Muscle of back (tissue), 11 donors: ENCODE results near the gene ABLIM2. TPM values are rescaled to one million over a fixed set of nuclear protein-coding genes. Genes with fewer than 3 reads are reported as not detected.
A peak's percentile ranks its signal among the peaks of the same experiment; 100 is the strongest.

ENCODE experiments used
- DNase-seq, 3 donors: peaks; one replicate each; pipeline versions ENCODE4 v3.0.0 to v3.0.0-alpha.2; 2013
- polyA plus RNA-seq, 10 donors: library from polyadenylated mRNA; unstranded; fragments of 120-200 nt; gene quantifications; one replicate each; pipeline ENCODE4 v1.2.1, GENCODE V29; 2013; ENCODE audit not compliant: insufficient read length in 10 of 10

ABLIM2 gene
- polyA plus RNA-seq, 10 donors, result 2.5 to 20.6 (median 10.3) TPM

DNA sequence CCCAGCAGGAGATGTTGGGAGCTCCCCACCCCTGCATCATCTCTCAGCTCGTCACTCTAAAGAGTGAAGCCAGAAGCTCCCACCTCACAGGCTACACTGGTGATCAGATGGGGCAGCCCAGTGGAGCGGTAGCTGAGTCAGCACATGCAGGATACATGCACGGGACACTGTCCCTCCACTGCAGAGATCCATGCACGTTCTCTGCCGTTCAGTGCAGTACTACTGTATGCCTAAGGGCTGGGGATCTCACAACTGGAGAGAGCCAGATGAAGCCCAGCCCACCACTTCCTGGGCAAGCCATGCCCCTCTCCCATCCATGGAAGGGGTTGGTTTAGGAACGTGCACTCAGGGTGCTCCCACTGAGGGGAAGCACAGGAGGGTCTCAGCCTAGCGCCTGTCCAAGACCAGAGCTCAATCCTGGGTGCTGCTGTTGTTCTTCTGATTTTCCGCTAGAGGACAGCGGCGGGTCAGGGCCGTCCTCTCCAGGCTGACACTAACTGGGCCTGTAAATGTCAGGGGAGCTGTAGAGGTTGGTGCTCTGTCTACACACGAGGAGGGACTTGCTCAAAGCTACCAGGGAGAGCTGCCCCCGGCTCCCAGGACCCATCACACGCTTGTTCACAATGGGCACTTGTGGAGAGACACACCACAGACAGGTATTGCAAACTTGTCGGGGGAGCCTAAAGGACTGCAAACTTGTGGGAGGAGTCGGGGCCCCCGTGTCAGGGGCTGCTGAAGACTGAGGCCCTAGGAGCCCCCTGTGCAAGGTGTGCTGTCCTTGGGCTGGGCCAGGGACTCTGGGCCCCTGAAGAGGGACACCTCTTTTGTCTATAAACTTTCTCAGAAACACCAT is 18.2 kb upstream of the ABLIM2 start:
- DNase-seq, result peak in 1 of 3 donors; percentile 69

DNA sequence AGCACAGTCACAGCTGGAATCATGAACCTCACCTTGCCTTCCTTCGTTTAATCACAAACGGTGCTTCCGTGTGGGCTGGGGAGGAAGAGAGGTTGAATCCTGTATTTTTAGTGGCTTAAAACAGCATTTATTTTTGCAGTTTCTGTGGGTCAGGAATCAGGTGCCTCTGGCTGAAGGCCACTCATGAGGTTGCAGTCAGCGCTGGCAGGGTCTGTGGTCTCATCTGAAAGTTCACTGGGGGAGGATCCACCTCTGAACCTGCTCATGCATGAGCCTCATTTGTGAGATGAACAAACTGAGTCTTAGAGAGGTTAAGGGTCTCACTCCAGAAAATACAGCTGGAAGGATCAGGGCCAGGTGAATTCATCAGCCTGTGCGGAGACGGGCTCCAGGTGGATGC is 17.1 kb upstream of the ABLIM2 start:
- no peak for DNase-seq

DNA sequence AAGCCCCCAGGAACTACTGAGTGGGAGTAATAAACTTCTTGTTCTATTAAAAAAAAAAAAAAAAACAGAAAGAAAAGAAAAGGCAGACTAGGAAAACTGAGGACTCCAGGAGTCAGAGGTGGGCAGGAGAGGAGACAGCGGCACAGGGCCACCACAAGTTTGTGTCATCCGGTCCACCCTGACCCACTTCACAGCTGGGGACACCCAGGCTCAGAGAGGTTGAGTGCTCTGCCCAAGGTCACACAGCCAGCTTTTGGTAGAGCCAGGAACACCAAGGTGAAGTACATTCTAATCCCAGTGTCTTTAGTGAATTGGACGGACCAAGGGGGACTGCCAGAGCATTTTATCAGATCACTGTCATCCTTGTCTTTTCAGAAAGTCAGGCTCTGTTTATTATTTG is 16.4 kb upstream of the ABLIM2 start:
- no peak for DNase-seq

DNA sequence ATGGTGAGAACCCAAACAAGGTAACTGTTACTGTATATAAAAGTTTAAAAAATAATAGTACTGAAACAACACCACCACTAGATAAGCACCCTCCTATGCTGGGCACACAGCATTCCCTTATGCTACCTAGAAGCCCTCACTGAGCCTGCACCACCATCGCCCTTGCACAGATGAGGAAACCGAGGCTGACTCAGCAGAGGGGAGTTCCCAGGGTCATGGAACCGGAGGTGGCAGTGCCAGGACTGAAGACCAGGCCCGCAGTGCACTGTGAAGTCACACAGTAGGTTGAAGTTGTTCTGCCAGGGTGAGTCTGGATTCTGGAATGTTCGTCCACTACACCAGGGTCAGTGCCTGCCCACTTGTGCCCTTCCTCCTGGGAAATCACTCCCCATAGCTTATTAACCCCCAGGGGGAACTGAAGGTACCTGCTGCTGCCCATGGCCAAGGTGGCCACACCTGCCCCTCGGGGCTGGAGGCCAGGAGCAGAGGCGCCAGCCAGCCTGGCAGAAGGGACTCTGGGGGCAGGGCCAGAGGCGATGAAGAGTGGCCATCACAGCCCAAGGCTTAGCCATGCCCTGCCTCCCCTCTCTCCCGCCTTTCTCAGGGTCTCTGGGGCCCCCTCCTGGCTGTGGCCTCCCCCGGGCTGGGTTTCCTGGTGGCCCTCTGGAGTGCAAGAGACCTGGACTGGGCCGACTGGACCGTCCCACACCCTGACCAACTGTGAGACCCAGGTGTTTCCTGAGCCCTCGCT is 15.1 kb upstream of the ABLIM2 start:
- no peak for DNase-seq

DNA sequence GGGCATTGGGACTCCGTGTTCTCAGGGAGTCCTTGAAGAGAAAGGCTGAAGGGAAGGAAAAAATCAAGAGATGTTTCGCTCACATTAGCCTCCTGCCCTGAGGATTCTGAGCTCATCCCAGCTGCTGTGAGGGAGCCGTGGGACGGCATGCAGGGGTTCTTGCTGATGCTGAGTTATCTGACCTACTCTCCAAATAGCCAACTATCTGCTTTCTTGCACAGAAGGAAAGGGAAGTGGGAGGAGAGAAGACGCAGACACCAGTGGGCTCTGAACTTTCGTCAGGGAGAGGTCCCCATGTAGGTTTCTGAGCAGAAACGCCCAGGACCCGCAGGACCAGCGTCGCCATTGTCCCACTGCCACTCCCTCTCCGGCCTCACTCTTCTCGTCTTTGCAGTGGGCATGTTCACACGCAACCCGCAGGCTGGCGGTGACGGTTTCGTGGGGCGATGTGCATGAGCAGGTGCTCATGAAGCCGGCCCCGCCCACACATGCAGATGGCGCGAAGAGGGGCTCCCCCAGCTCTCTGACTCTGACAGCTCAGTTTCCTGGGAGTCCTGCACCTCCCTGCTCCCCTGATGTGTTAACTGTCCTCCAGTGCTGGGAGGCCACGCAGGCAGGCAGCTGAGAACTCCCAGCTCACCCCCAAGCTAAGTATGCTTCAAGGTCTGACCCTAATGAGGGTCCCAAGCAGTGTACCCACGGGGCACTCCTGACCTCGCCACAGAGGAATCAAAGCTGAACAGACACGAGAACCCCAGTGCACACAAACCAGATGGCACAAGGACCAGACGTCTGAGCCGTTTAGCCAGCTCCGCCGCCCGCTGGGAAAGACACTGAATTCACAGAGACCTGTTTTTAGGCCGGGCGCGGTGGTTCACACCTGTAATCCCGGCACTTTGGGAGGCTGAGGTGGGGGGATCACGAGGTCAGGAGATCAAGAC is 13.6 kb upstream of the ABLIM2 start:
- DNase-seq, result no peak

DNA sequence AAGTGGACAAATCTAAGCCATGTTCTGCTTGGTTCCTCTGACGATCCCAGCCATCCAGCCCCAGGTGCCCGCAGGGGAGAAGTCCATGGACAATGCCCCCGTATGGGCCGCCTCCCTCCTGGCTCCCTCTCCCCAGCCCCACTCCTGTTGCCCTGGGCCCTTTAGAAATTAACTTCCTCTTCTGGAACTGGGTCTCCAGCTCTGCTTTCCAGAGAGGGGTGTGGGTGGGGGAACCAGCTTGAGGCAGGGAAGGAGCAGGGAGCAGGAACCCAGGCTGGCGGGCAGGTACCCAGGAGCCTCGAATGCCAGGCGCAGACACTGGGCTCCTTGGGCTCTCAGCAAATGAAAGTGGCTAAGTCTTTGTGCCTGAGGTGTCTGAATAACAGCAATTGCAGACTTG is 12.7 kb upstream of the ABLIM2 start:
- DNase-seq, result no peak

DNA sequence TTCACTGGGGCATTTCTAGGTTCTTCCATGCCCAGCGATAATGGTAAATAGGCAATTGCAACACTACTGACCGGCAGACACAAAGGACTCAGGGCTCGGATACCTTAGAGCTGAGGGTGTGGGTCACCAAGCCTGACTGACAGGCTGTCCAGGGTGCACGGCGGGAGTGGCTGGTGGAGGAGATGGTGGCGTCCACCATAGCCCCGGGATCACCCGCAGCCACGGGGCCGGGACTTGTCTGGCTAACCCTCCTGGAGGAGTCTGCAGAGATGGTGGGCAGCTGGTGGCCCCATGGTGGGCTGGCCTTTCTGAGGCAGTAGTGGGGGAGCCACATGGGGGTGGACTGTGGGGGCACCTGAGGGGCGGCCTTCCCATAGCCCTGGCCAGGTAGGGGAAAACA is 11.7 kb upstream of the ABLIM2 start:
- DNase-seq, result no peak

DNA sequence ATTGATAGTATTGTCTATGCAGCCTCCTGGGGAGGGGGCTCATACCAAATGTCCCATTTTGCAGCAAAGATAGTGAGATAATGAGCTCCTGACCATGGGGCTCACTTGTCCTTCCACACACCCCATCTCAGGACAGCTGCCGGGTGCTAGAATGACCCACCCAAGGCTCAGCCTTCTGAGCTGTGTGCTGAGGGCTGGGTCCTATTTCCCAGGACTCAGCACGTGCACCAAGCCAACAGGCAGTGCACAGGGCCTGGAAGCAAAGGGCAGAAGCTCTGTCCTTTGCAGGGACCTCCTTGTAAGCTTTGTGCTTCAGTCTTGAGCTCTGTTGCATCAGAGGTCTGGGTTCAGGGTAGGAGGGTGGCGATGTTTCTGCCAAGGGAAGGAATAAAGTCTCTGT is 11.2 kb upstream of the ABLIM2 start:
- DNase-seq, result no peak

DNA sequence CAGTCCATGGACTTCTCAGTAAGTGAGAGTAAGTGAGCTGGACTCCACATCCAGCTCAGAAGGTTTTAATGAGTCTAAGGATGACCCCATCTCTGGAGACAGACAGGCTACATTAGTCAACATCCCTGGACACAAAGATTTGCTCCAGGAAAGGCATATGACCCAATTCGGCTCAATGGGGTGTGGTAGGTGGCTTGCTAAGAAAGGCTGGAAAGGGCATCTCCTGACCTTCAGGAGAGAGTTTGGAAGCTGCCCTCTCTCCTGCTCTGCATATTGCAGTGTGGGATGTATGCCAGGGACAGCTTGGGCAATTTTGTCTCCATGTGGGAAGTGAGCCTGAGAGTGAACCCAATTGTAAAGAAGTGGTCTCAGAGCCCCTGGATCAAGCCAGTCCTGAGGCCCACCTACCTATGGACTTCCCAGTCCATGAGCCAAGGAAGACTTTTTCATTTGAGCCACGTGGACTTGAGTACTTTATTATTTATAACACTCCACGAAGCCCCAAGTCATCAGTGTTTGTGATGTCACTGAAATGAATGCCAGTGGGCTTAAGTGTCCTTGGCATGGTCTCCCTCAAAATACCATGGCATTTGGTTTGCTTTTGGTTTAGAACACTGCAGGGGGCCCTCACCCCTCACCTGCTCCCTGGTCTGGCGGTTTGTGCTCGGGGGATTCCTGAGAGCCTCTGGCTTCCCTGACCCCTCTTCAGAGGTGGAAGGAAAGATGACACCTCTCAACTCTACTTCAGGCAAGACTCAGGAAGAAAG is 10.4 kb upstream of the ABLIM2 start:
- DNase-seq, result no peak

DNA sequence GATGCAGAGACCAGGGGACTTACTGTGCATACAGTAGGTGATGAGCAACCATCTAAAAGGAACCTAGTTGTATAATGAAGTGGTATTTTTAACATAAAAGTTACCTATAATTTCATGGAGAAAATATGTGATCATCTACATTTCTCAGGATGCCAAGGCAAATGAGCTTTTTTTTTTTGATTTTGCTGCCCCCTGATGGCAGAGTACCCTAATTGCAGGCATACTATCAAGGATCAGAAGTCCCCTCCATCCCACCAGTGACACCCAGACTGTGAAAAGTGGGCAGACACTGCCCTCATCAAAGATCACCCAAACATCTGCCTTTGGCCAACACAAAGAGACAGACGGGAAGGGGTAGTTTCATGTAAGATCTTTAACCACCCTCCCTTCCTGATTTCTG is 9.6 kb upstream of the ABLIM2 start:
- no peak for DNase-seq

DNA sequence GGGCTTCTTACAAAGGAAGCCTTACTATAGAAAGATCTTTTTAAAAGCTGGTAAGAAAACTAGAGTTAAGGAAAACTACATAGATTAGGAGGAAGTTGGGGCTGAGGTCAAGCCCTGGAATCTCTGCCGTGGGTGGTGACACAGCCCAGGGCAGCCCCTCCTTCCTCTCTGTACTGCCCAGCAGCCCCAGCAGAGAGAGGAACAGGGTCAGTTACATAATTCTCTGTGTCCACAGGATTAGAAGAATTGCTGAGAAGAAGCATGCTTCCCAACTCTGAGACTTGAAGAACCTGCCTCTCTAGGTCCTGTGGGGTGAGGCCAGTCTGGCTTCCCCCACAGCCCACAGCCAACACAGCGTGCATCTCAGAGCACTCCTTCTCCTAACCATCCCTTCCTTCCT is 9.2 kb upstream of the ABLIM2 start:
- DNase-seq, result peak in 1 of 3 donors; percentile 28

DNA sequence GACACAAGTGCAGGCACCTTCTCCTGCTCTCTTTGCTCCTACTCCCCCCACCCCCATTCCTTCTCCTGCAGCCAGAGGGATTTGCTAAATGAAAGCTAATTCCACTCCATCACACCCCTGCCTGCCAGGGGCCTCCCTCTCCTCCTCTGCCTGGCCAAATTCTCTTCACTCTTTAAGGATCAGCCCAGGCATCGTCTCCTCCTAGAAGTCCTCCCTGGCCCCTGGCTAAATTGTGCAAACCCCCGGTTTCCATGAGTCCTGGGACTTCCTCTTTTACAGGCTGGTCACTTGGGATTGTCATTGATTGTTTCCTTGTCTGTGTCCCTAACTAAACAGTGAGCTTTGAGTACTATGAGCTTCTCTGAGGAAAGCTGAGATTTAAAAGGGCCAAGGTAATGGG is 8.7 kb upstream of the ABLIM2 start:
- no peak for DNase-seq

DNA sequence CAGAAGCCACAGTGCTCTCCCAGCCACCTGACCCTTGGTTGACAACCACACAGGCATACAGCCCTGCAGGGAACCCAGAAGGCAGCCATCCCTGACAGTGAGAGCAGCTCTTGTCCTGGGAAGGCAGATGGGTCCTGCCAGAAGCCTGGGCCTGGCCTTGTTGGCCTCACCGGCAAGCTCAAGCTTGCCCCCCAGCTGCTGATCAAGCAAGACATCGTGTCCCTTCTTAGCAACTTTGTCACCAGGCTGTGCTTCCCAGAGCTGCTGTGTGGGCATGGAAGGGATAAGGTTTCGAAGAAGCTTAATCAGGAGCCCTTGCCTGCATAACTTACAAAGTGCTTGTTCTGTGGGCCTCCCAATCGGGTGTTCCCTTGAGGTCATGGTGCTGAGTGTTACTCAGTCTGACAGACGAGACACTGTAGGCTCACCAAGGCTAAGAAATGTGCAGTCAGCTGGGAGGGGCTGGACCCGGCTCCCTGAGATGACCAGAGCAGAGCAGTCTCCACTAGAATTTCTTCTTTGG is 6.8 kb upstream of the ABLIM2 start:
- DNase-seq, result peak in 1 of 3 donors; percentile 61

DNA sequence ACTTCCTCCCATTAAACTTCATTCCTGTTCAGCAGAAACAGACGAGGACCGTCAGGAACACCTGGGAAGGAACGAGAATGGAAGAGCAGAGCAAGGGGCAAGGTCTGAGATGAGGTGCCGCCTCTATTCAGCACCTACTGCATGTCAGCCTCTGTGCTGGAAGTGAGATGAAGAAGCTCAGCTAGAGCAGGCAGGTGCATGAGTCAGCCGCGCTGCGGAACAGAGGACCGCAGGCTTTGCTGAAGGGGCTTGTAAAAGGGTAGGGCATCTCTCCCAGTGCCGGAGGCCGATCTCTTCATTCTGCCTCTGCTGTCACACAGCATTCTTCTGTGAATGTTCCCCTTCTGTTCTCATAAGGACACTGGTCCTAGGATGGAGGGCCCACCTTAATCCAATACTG is 6.1 kb upstream of the ABLIM2 start:
- DNase-seq, result no peak

DNA sequence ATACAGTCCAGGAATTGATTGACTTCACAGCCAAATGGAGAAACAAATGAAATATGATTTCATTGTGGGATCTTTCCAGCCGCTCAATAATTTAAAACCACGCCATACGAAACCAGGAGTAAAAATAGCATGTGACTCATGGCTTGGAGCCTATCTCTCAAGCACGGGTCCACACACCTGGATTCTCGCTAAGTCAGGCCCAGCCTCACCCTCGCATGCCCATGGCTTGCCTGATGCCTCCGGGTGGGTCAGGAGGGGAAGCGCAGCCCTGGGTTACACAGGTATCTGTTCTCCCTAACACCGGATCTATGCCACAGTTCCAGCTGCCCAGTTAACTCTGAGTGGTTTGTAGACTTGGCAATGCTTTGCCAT is 5.6 kb upstream of the ABLIM2 start:
- no peak for DNase-seq

DNA sequence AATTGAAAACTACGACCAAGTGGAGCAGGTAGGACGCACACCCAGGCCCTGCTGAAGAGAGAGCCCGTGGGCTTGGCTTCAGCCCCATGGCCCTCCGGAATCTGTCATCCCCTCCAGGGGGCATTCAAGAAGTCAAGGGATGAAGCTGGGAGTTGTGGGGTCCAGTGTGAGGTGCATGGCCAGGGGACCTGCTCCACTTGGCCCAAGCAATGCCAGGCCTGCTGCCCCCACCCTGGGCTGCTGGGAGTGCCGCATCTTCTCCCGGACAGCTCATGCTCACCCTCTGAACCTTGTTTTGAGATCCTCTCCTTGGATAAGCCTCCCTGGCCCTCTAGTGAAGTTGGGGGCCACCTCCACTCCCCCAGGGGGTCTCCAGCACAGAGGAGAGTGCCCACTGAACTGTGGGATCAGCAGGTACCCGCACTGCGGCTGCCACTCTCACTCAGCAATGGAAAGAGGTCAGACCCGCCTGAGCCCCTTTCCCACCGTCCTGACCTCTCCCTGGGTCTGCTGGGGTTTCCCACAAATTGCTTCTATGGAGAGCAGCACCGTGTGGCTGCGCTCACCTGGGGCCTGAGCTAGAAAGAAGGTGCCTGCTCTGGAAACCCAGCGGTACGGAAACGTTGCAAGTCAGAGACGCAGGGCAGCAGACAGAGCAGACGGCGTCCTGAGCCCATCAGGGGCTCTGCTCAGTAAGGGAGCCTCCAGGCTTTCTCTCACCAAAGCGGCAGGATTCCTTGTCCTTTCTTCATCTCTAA is 5.0 kb upstream of the ABLIM2 start:
- no peak for DNase-seq

DNA sequence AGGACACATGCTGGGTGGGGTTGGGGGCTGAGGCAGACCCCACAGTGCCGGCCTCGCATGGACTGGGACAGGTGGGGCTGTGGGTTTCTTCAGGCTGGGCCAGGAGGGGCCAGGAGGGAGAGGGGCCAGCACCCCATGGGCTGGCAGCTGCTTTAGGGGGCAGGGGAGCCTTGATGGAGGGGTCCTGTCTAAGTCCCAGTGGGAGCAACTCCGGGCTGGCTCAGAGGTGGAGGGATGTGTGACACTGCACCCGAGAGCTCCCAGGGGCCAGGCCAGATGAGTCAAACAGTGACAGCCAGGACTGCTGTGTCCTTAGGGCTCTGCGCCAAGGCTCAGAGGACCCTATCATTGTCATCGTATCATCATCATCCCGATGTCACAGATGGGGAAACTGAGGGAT is 4.4 kb upstream of the ABLIM2 start:
- no peak for DNase-seq

DNA sequence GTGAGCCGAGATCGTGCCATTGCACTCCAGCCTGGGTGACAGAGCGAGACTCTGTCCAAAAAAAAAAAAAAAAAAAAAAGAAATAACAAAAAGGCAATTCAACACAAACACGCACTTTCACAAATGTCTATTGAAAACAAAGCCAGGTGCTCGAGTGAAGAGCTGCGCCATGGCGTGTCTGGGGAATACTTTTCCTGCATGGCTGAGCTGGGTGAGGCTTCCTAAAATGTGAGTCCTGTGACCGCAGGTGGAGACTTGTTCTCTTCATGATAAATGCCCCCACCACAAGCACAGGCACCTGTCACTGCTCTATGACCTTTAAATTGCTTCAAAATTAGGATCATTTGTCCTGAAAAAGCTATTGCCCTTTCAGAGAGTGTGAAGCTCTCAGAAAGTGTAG is 4.0 kb upstream of the ABLIM2 start:
- no peak for DNase-seq

DNA sequence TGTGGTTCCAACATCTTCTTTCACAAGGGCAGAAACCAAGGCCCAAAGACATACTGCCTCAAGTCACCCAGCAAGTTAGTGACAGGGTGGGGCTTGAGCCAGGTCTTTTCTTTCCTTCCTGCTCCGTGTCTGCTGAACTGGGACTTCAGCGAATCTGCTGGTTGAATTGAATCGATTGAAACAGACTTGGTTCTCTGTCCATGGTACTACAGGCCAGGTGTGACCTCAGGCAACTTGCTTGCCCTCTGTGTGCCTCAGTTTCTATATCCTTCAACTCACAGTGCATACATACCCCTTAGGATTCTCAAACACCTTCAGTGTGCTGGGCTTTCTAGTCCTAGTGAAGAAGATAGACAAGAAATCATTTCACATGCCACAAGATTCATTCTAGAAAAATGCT is 2.0 kb upstream of the ABLIM2 start:
- no peak for DNase-seq

DNA sequence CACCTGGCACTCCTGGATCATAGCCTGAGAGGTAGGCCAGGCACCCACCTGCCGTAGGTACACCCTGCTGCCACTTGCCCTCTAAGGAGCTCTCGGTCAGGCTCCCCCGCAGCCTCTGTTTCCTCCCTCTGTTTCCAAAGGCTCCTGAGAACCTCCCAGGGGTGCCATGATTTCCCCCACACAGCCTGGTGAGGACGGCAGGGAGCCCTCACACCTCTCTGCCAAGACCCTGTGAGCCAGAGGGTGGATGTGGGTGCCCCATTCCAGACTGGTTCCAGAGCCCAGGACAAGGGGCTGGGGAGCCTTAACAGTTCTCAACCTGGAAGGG is 1.6 kb upstream of the ABLIM2 start:
- no peak for DNase-seq
